Mesendoderm (in vitro differentiated cells): ENCODE data around the gene SNCA.

Experiments used
- DNase-seq: peaks from one replicate; pipeline ENCODE4 v3.0.0; 2013
- H2AK5ac ChIP-seq: 2 replicates; pipeline ENCODE4 v1.6.1; 2013; ENCODE audit warnings: low read length, inconsistent platforms
- H2BK120ac ChIP-seq: 2 replicates; pipeline ENCODE4 v1.6.1; 2013; ENCODE audit warnings: low read depth, mild to moderate bottlenecking, low read length, moderate library complexity, mixed read lengths
- H2BK15ac ChIP-seq: replicated peaks from 2 replicates; pipeline ENCODE4 v1.6.1; 2013; ENCODE audit warnings: low read depth, mild to moderate bottlenecking, moderate library complexity
- H2BK5ac ChIP-seq: 2 replicates; pipeline ENCODE4 v1.6.1; 2013; ENCODE audit warnings: low read length, inconsistent platforms
- H3K18ac ChIP-seq: 2 replicates; pipeline ENCODE4 v1.6.1; 2013; ENCODE audit warnings: mild to moderate bottlenecking, low read length, mixed read lengths
- H3K23ac ChIP-seq: one replicate; pipeline ENCODE4 v1.6.1; 2013; ENCODE audit warnings: low read length
- H3K27ac ChIP-seq: 2 replicates; pipeline ENCODE4 v1.5.1; 2013; ENCODE audit warnings: low read depth, mild to moderate bottlenecking, inconsistent platforms, low read length, moderate library complexity
- H3K27me3 ChIP-seq: 2 replicates; pipeline ENCODE4 v1.6.1; 2013; ENCODE audit warnings: low read length, control low read depth, mild to moderate bottlenecking, inconsistent platforms; ENCODE audit not compliant: insufficient read depth, poor library complexity
- H3K36me3 ChIP-seq: 2 replicates; pipeline ENCODE4 v1.6.1; 2013; ENCODE audit warnings: low read length, inconsistent platforms; ENCODE audit not compliant: control insufficient read depth, insufficient read depth
- H3K4ac ChIP-seq: one replicate; pipeline ENCODE4 v1.6.1; 2013; ENCODE audit warnings: low read depth, mild to moderate bottlenecking, low read length, moderate library complexity
- H3K4me1 ChIP-seq: 2 replicates; pipeline ENCODE4 v1.6.1; 2013; ENCODE audit warnings: low read depth, low read length, inconsistent platforms; ENCODE audit not compliant: control insufficient read depth
- H3K4me2 ChIP-seq: 2 replicates; pipeline ENCODE4 v1.6.1; 2013; ENCODE audit warnings: low read length
- H3K4me3 ChIP-seq: 2 replicates; pipeline ENCODE4 v1.5.1; 2013; ENCODE audit warnings: mild to moderate bottlenecking, low read length
- H3K56ac ChIP-seq: one replicate; pipeline ENCODE4 v1.6.1; 2013; ENCODE audit warnings: low read length
- H3K79me1 ChIP-seq: 2 replicates; pipeline ENCODE4 v1.6.1; 2013; ENCODE audit warnings: low read length, inconsistent platforms
- H3K79me2 ChIP-seq: 2 replicates; pipeline ENCODE4 v1.6.1; 2013; ENCODE audit warnings: mild to moderate bottlenecking, low read length; ENCODE audit not compliant: control insufficient read depth, insufficient read depth
- H3K9ac ChIP-seq: 2 replicates; pipeline ENCODE4 v1.6.1; 2013; ENCODE audit warnings: low read length, inconsistent platforms
- H4K5ac ChIP-seq: one replicate; pipeline ENCODE4 v1.6.1; 2013; ENCODE audit warnings: low read length
- H4K8ac ChIP-seq: one replicate; pipeline ENCODE4 v1.6.1; 2013; ENCODE audit warnings: low read depth, mild to moderate bottlenecking, control low read depth, low read length, moderate library complexity
- WGBS: extraction: QIAGEN DNeasy Blood & Tissue Kit; methylation state at CpG from one replicate; pipeline ENCODE4 v1.1.7; 2013; ENCODE audit warnings: low lambda C conversion rate, missing lambda C conversion rate; ENCODE audit not compliant: insufficient coverage; ENCODE audit errors: extremely low coverage; 5-methylcytosine and 5-hydroxymethylcytosine counted together

The SNCA gene

GRCh38 chr4:89829470-89830138 lies 7.4 kb downstream of the SNCA start:
- Histone ChIP-seq H3K27ac (no peak overlapping the region), H3K56ac (no peak overlapping the region), H3K9ac (no peak overlapping the region), H4K8ac (no peak overlapping the region), H4K5ac (no peak overlapping the region), H3K36me3 (no peaks in the 10 kb centered on the region), H3K79me1 (no peaks in the 10 kb centered on the region), H3K4me1 (no peaks in the 10 kb centered on the region), H3K18ac (no peak overlapping the region), H3K4me2 (no peak overlapping the region), H3K4me3 (no peak overlapping the region), H2BK120ac (no peak overlapping the region), H2BK15ac (no peak overlapping the region), H3K4ac (no peak overlapping the region), H3K79me2 (no peaks in the 10 kb centered on the region), H3K27me3 (no peaks in the 10 kb centered on the region), H2AK5ac (no peak overlapping the region), H2BK5ac (no peak overlapping the region), H3K23ac (no peak overlapping the region)
- DNase-seq = no peak
- no CpG with 5 or more reads among the region's 7 CpGs for WGBS

- H3K4me3 ChIP-seq = no peak overlapping the region
Measured at GRCh38 chr4:89823416-89823815, 13.5 kb downstream of the SNCA start.

GRCh38 chr4:89821612-89822011 lies 15.3 kb downstream of the SNCA start:
- no peak overlapping the region for H3K4me2 ChIP-seq
- WGBS = no CpG with 5 or more reads among the region's 1 CpG
- H3K9ac ChIP-seq = no peak overlapping the region

More at GRCh38 chr4:89823416-89823815, 13.5 kb downstream of the SNCA start:
- Histone ChIP-seq H3K4ac (no peak overlapping the region), H3K23ac (no peak overlapping the region), H2BK5ac (no peak overlapping the region), H3K4me2 (no peak overlapping the region), H3K27me3 (no peaks in the 10 kb centered on the region), H3K27ac (no peak overlapping the region), H3K79me2 (no peaks in the 10 kb centered on the region), H3K4me1 (no peaks in the 10 kb centered on the region), H2AK5ac (no peak overlapping the region), H2BK120ac (no peak overlapping the region), H3K56ac (no peak overlapping the region), H3K79me1 (no peaks in the 10 kb centered on the region), H4K5ac (no peak overlapping the region), H4K8ac (no peak overlapping the region), H2BK15ac (no peak overlapping the region), H3K9ac (no peak overlapping the region), H3K36me3 (no peaks in the 10 kb centered on the region), H3K18ac (no peak overlapping the region)
- no peak for DNase-seq

GRCh38 chr4:89820010-89820409 lies 17.0 kb downstream of the SNCA start:
- Histone ChIP-seq H3K36me3 (no peaks in the 10 kb centered on the region), H3K4me3 (no peak overlapping the region), H3K79me2 (no peaks in the 10 kb centered on the region), H2BK5ac (no peak overlapping the region), H3K79me1 (no peaks in the 10 kb centered on the region), H3K27ac (no peak overlapping the region), H4K8ac (no peak overlapping the region), H2AK5ac (no peak overlapping the region), H2BK15ac (no peak overlapping the region), H3K18ac (no peak overlapping the region), H3K27me3 (no peaks in the 10 kb centered on the region), H2BK120ac (no peak overlapping the region), H3K23ac (no peak overlapping the region), H3K56ac (no peak overlapping the region), H3K4me1 (no peaks in the 10 kb centered on the region), H4K5ac (no peak overlapping the region), H3K4ac (no peak overlapping the region), H3K9ac (no peak overlapping the region), H3K4me2 (no peak overlapping the region)
- WGBS = no CpG with 5 or more reads among the region's 3 CpGs
- no peak for DNase-seq

More at GRCh38 chr4:89821612-89822011, 15.3 kb downstream of the SNCA start:
- H3K4me3 ChIP-seq = no peak overlapping the region
- H2BK120ac ChIP-seq = no peak overlapping the region
- H3K36me3 ChIP-seq = no peaks in the 10 kb centered on the region
- H2AK5ac ChIP-seq = no peak overlapping the region
- H3K79me1 ChIP-seq = no peaks in the 10 kb centered on the region
- H3K4me1 ChIP-seq = no peaks in the 10 kb centered on the region
- H3K4ac ChIP-seq = no peak overlapping the region
- H2BK5ac ChIP-seq = no peak overlapping the region
- H3K27me3 ChIP-seq = no peaks in the 10 kb centered on the region
- no peak overlapping the region for H4K5ac ChIP-seq
- no peak overlapping the region for H3K56ac ChIP-seq
- H3K27ac ChIP-seq = no peak overlapping the region
- H3K79me2 ChIP-seq = no peaks in the 10 kb centered on the region
- H4K8ac ChIP-seq = no peak overlapping the region
- H3K18ac ChIP-seq = no peak overlapping the region
- H2BK15ac ChIP-seq = no peak overlapping the region
- no peak for DNase-seq
- H3K23ac ChIP-seq = no peak overlapping the region

- Histone ChIP-seq H3K56ac (no peak overlapping the region), H2BK15ac (no peak overlapping the region), H2BK5ac (no peak overlapping the region)
Measured at GRCh38 chr4:89814362-89814761, 22.6 kb downstream of the SNCA start.

GRCh38 chr4:89813197-89813596 lies 23.8 kb downstream of the SNCA start:
- Histone ChIP-seq H3K27ac (no peak overlapping the region), H2BK120ac (no peak overlapping the region), H3K79me1 (no peaks in the 10 kb centered on the region), H3K18ac (no peak overlapping the region), H3K4ac (no peak overlapping the region), H3K36me3 (no peaks in the 10 kb centered on the region), H3K23ac (no peak overlapping the region), H4K8ac (no peak overlapping the region), H2BK15ac (no peak overlapping the region), H3K27me3 (no peaks in the 10 kb centered on the region), H2AK5ac (no peak overlapping the region), H3K79me2 (no peaks in the 10 kb centered on the region), H3K4me2 (no peak overlapping the region), H3K4me1 (no peaks in the 10 kb centered on the region), H2BK5ac (no peak overlapping the region), H3K9ac (no peak overlapping the region), H3K4me3 (no peak overlapping the region), H3K56ac (no peak overlapping the region), H4K5ac (no peak overlapping the region)
- no CpG with 5 or more reads among the region's 2 CpGs for WGBS
- DNase-seq = no peak

More at GRCh38 chr4:89814362-89814761, 22.6 kb downstream of the SNCA start:
- no peak for DNase-seq
- Histone ChIP-seq H3K4me2 (no peak overlapping the region), H3K27ac (no peak overlapping the region), H3K4ac (no peak overlapping the region), H4K5ac (no peak overlapping the region), H3K23ac (no peak overlapping the region), H3K27me3 (no peaks in the 10 kb centered on the region), H3K4me3 (no peak overlapping the region), H4K8ac (no peak overlapping the region), H3K9ac (no peak overlapping the region), H3K79me1 (no peaks in the 10 kb centered on the region), H3K18ac (no peak overlapping the region), H3K79me2 (no peaks in the 10 kb centered on the region), H2AK5ac (no peak overlapping the region), H2BK120ac (no peak overlapping the region), H3K4me1 (no peaks in the 10 kb centered on the region), H3K36me3 (no peaks in the 10 kb centered on the region)
- no CpG with 5 or more reads among the region's 3 CpGs for WGBS
